Psoas muscle (tissue), 8 donors: ENCODE measurements around the gene AGTRAP. TPM values are rescaled to one million over a fixed set of nuclear protein-coding genes. Genes with fewer than 3 reads are reported as not detected.

Experiments used
- ATAC-seq, 4 donors: fragments of 200-7000 bp; cut with Tn5 transposase; one replicate each; pipeline ENCODE4 v1.9.1; 2020; ENCODE audit warnings: moderate library complexity in 3 of 4, mild to moderate bottlenecking in 2 of 4
- DNase-seq, 2 donors: peaks; one replicate each; pipeline ENCODE4 v3.0.0-alpha.2; 2020
- H3K27ac ChIP-seq: fragments of 200-600 bp; one replicate; pipeline ENCODE4 v1.8.0; 2022
- H3K27me3 ChIP-seq, 3 donors: fragments of 200-600 bp in 1 of 3; one replicate each; pipeline versions ENCODE4 v1.6.1 to v1.8.0; 2013 to 2022; ENCODE audit warnings: low read length in 2 of 3, mild to moderate bottlenecking in 2 of 3, moderate library complexity in 1 of 3; ENCODE audit not compliant: insufficient read depth in 3 of 3
- H3K36me3 ChIP-seq, 2 donors: fragments of 200-600 bp in 1 of 2; one replicate each; pipeline versions ENCODE4 v1.6.1 to v1.8.0; 2013 to 2022; ENCODE audit warnings: low read depth in 1 of 2, mild to moderate bottlenecking in 1 of 2, moderate library complexity in 1 of 2; ENCODE audit not compliant: insufficient read depth in 1 of 2
- H3K4me1 ChIP-seq: fragments of 200-600 bp; one replicate; pipeline ENCODE4 v1.8.0; 2022
- H3K4me3 ChIP-seq: fragments of 200-600 bp; one replicate; pipeline ENCODE4 v1.8.0; 2022; ENCODE audit warnings: mild to moderate bottlenecking
- H3K9me3 ChIP-seq: fragments of 200-600 bp; one replicate; pipeline ENCODE4 v1.8.0; 2022
- CTCF ChIP-seq: fragments of 200-600 bp; IDR thresholded peaks from one replicate; pipeline ENCODE4 v1.8.0; 2022; ENCODE audit warnings: antibody characterized with exemption
- WGBS, 3 donors: extraction: QIAGEN DNeasy Blood & Tissue Kit; methylation state at CpG; one replicate each; pipeline versions ENCODE4 v1.1.6 to v1.1.7; 2013; 5-methylcytosine and 5-hydroxymethylcytosine counted together
- intact Hi-C, 2 donors: fragments of 100-400 bp; cut with DNase I; formaldehyde crosslinking; loops; one replicate each; pipeline versions ENCODE4 v1.11.0 to v1.14.2; 2022
- polyA plus RNA-seq, 3 donors: library from polyadenylated mRNA; stranded (reverse); fragments of 200-250 nt; gene quantifications; one replicate each; pipeline ENCODE4 v1.2.3, GENCODE V29; 2013
- total RNA-seq, 4 donors: library from RNA; stranded (reverse); fragmentation: NEBNext Ultra II Directional in 2 of 4; extraction: Animal tissue kit (Norgen Biotek cat#: 25700) in 2 of 4; gene quantifications; one replicate each; pipeline versions ENCODE4 v1.2.1 to v1.2.4, GENCODE V29; 2021 to 2023
- donor health status: healthy with polysubstance abuse.
- donor health status: DM: no; HTN: no; CAD: no; lungs with moderate emphysema.
- donor health status: Bipolar disorder and iron deficiency.
- donor health status: healthy.
- donor health status: DM: yes; HTN: yes; CAD: no.
- donor health status: DM: no; HTN: no; CAD: no.
- donor health status: DM: no; HTN: no; CAD: no.
- donor health status: DM: yes; HTN: yes; CAD: no.

Gene AGTRAP
- total and polyA plus RNA-seq, 7 donors = 28.5 to 179 (median 43.2) TPM

- WGBS, 3 donors = 49 to 57% (median 49%) methylated on average over 20 of the region's 20 CpGs
- peak overlapping the region; percentile 98 for H3K27ac ChIP-seq
- intact Hi-C loops = no loop called here
- DNase-seq = no peak
- H3K27me3 ChIP-seq = no peaks in the 10 kb centered on the region
- H3K9me3 ChIP-seq = no peaks in the 10 kb centered on the region
- peak in 1 of 4 donors; percentile 1 for ATAC-seq
- H3K36me3 ChIP-seq = peaks cover 0 to 44% of the 10 kb centered on the region in 2 donors
- H3K4me3 ChIP-seq = peak overlapping the region; percentile 41
- peaks cover 73% of the 10 kb centered on the region for H3K4me1 ChIP-seq
- TF ChIP-seq CTCF = no peak
Observed at GRCh38 chr1:11790101-11790879, 54.4 kb downstream of the AGTRAP start.

- Histone ChIP-seq H3K36me3 (peaks cover 5 to 52% of the 10 kb centered on the region in 2 donors), H3K4me3 (peak overlapping the region; percentile 41), H3K27me3 (no peaks in the 10 kb centered on the region), H3K27ac (peak overlapping the region; percentile 98), H3K4me1 (peaks cover 70% of the 10 kb centered on the region), H3K9me3 (no peaks in the 10 kb centered on the region)
- ATAC-seq (peak; percentile 88 to 94 (median 90)), DNase-seq (peak; percentile 91 to 96)
- WGBS, 3 donors = 38 to 43% (median 39%) methylated on average over 17 to 19 of the region's 19 CpGs
- no peak for TF ChIP-seq CTCF
- intact Hi-C loops = no loop called here
Observed at GRCh38 chr1:11790880-11791715, 55.2 kb downstream of the AGTRAP start.

- WGBS, 3 donors = 74 to 88% (median 82%) methylated on average over 11 of the region's 11 CpGs
Observed at GRCh38 chr1:11792106-11792505, 56.2 kb downstream of the AGTRAP start.

GRCh38 chr1:11793819-11794218 lies 57.9 kb downstream of the AGTRAP start:
- intact Hi-C loops = no loop called here
- H3K9me3 ChIP-seq = no peaks in the 10 kb centered on the region
- H3K4me3 ChIP-seq = no peak overlapping the region
- DNase-seq (no peak), ATAC-seq (no peak)
- no peaks in the 10 kb centered on the region for H3K27me3 ChIP-seq
- peak overlapping the region; percentile 53 for H3K27ac ChIP-seq
- 93 to 96% (median 94%) methylated on average over 15 of the region's 15 CpGs for WGBS, 3 donors
- no peak for TF ChIP-seq CTCF
- H3K36me3 ChIP-seq = peaks cover 5 to 80% of the 10 kb centered on the region in 2 donors
- peaks cover 51% of the 10 kb centered on the region for H3K4me1 ChIP-seq

More at GRCh38 chr1:11792106-11792505, 56.2 kb downstream of the AGTRAP start:
- H3K27me3 ChIP-seq = no peaks in the 10 kb centered on the region
- ATAC-seq (no peak), DNase-seq (no peak)
- peak overlapping the region; percentile 98 for H3K27ac ChIP-seq
- H3K4me3 ChIP-seq = no peak overlapping the region
- H3K4me1 ChIP-seq = peaks cover 68% of the 10 kb centered on the region
- TF ChIP-seq CTCF = no peak
- no peaks in the 10 kb centered on the region for H3K9me3 ChIP-seq
- H3K36me3 ChIP-seq = peaks cover 5 to 63% of the 10 kb centered on the region in 2 donors
- intact Hi-C loops = no loop called here
